ENCODE measurements around the gene TNFRSF13B. TPM values are rescaled to one million over a fixed set of nuclear protein-coding genes. Genes with fewer than 3 reads are reported as not detected.
"Not testable (repeated sequence)": the region's sequence is repeated elsewhere in the genome, so short reads cannot be mapped to it uniquely, and the experiment has no call there.

Gene TNFRSF13B
- total and polyA plus RNA-seq, 2 experiments from 2014 or later = 0.24 TPM; not detected in 1

DNA sequence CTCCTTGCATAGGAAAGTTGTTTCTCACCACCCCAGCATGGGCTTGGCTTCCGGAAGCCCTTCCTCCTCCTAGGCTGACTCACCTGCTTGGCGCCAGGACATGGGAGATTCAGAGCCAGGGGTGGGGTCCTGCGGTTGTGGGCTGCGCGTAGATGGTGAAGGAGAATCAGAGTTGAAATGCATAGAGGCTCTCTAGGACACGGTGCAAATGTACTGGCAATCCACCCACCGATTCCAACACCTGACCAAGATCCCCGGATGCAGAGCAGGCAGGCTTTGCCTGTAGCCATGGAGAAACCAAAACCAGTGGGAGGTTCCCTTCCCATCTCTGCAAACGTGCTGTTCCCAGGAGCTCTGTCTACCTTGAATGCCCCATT, 42.8 kb upstream of the TNFRSF13B start:
- not testable (repeated sequence) for H3K36me3 Mint-ChIP-seq (ENCODE audit: low read depth); H3K9me2 ChIP-seq (ENCODE audit: insufficient read depth); H3K27ac Mint-ChIP-seq; H3K4me3 ChIP-seq; H3K4me3 Mint-ChIP-seq; H3K36me3 ChIP-seq (ENCODE audit: insufficient read depth); H3K79me2 ChIP-seq (replicated peaks; ENCODE audit: insufficient read depth); ATAC-seq; H3K27me3 ChIP-seq (ENCODE audit: insufficient read depth); H2AFZ ChIP-seq; DNase-seq (ENCODE audit: low spot score); H3K4me2 ChIP-seq; H4K20me1 ChIP-seq (replicated peaks; ENCODE audit: insufficient read depth); H3K4me1 ChIP-seq (ENCODE audit: insufficient read depth); H3K9me3 Mint-ChIP-seq; H3K27me3 Mint-ChIP-seq (ENCODE audit: insufficient read depth, low read depth, poor library complexity); H3F3A ChIP-seq (replicated peaks; ENCODE audit: low read depth); H3K4me1 Mint-ChIP-seq; H3K27ac ChIP-seq (ENCODE audit: low read depth)

DNA sequence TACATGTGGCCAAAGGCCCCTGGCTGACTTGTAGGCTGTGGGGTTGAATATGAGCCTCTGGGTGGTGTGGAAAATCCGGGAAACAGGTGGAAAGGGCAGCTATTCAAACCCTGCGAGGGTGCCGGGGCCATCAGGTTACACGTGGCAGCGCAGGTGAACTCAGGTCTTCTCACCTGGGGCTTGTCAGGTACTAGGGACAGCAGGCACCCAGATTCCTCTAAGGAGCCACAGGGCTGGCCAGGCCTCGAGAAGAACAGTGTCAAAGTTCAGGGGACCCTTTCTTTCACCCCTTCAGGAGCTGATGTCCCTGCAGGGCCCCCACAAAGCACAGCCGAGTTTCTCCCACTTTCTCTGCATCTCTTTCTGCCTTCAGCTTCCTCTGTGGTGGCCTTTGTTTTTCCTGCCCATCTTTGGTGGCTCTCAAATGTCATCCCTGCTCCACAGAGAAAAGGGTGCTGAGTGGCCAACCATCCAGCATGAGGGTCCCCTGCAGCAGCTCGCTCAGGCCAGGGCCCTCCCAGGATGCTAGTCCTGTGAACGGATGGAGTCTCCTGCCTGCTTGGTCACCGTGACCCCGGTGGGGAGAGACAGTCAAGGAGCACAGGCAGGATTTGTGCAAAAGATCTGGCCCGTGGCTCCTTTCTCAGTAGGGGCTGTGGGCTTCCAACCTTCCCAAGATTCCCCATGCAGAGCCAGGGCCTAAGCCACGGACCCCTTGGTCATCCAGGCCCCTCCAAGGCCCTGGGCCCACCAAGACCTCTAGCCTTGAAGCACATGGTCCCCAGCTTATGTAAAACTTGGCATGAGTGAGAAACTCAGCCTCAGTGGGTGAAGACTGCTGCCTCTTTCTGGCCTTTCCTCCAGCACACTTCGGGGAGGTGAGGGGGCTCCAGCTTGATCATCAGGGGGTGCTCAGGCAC, 42.2 kb upstream of the TNFRSF13B start:
- H3K27ac Mint-ChIP-seq; H3K36me3 ChIP-seq (ENCODE audit: insufficient read depth); H3K9me2 ChIP-seq (ENCODE audit: insufficient read depth); H3F3A ChIP-seq (replicated peaks; ENCODE audit: low read depth); H3K4me1 Mint-ChIP-seq; DNase-seq (ENCODE audit: low spot score); H4K20me1 ChIP-seq (replicated peaks; ENCODE audit: insufficient read depth); H3K27ac ChIP-seq (ENCODE audit: low read depth); H3K4me2 ChIP-seq; H3K27me3 Mint-ChIP-seq (ENCODE audit: insufficient read depth, low read depth, poor library complexity); H3K27me3 ChIP-seq (ENCODE audit: insufficient read depth); H3K4me1 ChIP-seq (ENCODE audit: insufficient read depth); H3K9me3 Mint-ChIP-seq; H3K79me2 ChIP-seq (replicated peaks; ENCODE audit: insufficient read depth); H2AFZ ChIP-seq; ATAC-seq; H3K4me3 Mint-ChIP-seq; H3K4me3 ChIP-seq; H3K36me3 Mint-ChIP-seq (ENCODE audit: low read depth): not testable (repeated sequence)

DNA sequence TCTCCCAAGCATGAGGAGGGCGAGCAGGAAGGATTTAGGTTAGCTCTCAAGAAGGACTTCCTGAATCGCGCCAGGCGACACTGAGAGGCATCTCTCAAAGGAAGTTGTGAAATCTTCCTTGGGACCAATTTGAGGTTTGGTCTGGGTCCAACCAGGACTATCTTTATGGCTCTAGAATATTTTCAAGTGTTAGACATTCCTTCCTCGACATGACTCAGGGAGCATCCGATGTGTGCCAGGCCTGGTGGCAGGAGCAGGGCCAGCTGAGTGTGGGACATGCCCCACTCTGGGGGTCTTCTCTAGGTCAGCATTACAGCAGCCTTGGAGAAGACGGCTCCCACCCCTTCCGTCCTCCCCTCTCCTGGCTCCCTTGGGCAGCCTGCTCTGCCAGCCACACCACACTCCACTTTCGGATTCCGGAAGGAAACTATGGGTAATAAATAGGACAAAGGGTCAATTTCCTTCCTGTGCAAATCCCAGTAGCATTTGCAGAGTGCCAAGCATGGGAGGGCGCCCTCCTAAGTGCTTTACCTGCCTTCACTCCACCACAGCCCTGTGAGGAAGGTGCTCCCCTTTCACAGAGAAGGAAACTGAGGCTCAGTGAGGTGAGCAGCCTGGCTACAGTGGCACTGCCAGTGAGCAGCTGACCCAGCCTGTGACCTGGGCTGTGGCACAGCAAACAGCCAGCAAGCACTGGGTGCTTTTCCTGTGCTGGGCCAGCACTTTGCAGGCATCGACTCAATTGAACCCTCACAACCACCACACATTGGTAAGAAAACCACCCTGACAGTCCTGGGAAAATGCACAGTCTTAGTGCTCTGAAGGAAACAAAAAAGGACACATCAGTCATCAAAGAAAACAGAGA, 39.4 kb upstream of the TNFRSF13B start:
- H3K4me3 Mint-ChIP-seq; H3F3A ChIP-seq (replicated peaks; ENCODE audit: low read depth); ATAC-seq; DNase-seq (ENCODE audit: low spot score); H2AFZ ChIP-seq; H3K27ac ChIP-seq (ENCODE audit: low read depth); H3K4me2 ChIP-seq; H3K36me3 ChIP-seq (ENCODE audit: insufficient read depth); H3K4me3 ChIP-seq; H3K27me3 ChIP-seq (ENCODE audit: insufficient read depth); H3K4me1 Mint-ChIP-seq; H3K27ac Mint-ChIP-seq; H4K20me1 ChIP-seq (replicated peaks; ENCODE audit: insufficient read depth); H3K4me1 ChIP-seq (ENCODE audit: insufficient read depth); H3K36me3 Mint-ChIP-seq (ENCODE audit: low read depth); H3K79me2 ChIP-seq (replicated peaks; ENCODE audit: insufficient read depth); H3K9me3 Mint-ChIP-seq; H3K27me3 Mint-ChIP-seq (ENCODE audit: insufficient read depth, low read depth, poor library complexity); H3K9me2 ChIP-seq (ENCODE audit: insufficient read depth): not testable (repeated sequence)

DNA sequence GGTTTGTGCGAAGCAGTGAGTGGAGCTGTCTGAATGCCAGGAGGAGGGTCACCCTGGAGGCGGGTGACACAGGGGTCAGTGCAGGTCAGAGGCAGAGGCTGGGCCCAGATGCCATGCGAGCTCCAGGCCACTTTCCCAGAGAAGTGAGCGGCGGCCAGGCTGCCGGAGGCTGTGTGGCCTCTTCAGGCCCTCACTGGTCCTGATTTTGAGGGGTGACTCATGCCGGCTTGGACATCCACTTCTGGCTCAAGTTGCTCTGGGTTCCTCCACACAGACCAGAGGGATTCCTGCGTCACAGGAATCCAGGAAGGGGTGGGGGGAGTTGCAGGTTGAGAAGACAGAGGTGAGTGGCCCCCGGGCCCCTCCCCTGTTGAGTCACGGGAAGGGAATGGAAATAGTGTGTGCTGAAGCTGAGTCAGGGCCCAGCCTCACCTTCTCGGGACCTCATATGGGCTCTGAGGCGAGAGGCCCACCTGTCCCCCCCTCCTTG, 38.7 kb upstream of the TNFRSF13B start:
- not testable (repeated sequence) for H4K20me1 ChIP-seq (replicated peaks; ENCODE audit: insufficient read depth); DNase-seq (ENCODE audit: low spot score); ATAC-seq; H3K27me3 Mint-ChIP-seq (ENCODE audit: insufficient read depth, low read depth, poor library complexity); H3K27ac Mint-ChIP-seq; H3K4me3 ChIP-seq; H3K4me1 Mint-ChIP-seq; H2AFZ ChIP-seq; H3K36me3 ChIP-seq (ENCODE audit: insufficient read depth); H3K27me3 ChIP-seq (ENCODE audit: insufficient read depth); H3K27ac ChIP-seq (ENCODE audit: low read depth); H3K4me3 Mint-ChIP-seq; H3F3A ChIP-seq (replicated peaks; ENCODE audit: low read depth); H3K4me1 ChIP-seq (ENCODE audit: insufficient read depth); H3K36me3 Mint-ChIP-seq (ENCODE audit: low read depth); H3K9me2 ChIP-seq (ENCODE audit: insufficient read depth); H3K9me3 Mint-ChIP-seq; H3K4me2 ChIP-seq; H3K79me2 ChIP-seq (replicated peaks; ENCODE audit: insufficient read depth)

- H3K4me3 Mint-ChIP-seq; H2AFZ ChIP-seq; H3K27me3 Mint-ChIP-seq (ENCODE audit: insufficient read depth, low read depth, poor library complexity); H3K36me3 Mint-ChIP-seq (ENCODE audit: low read depth); H3K4me3 ChIP-seq; H3K79me2 ChIP-seq (replicated peaks; ENCODE audit: insufficient read depth); H3K4me1 ChIP-seq (ENCODE audit: insufficient read depth); H4K20me1 ChIP-seq (replicated peaks; ENCODE audit: insufficient read depth); H3K9me2 ChIP-seq (ENCODE audit: insufficient read depth); H3K4me1 Mint-ChIP-seq; H3K27ac Mint-ChIP-seq; H3K27me3 ChIP-seq (ENCODE audit: insufficient read depth); H3K9me3 Mint-ChIP-seq; H3K36me3 ChIP-seq (ENCODE audit: insufficient read depth); H3K4me2 ChIP-seq; H3F3A ChIP-seq (replicated peaks; ENCODE audit: low read depth); H3K27ac ChIP-seq (ENCODE audit: low read depth); DNase-seq (ENCODE audit: low spot score): not testable (repeated sequence)
- peak; percentile 47 for ATAC-seq
Observed at GRCh38 chr17:17009972-17010371, 38.1 kb upstream of the TNFRSF13B start.

- not testable (repeated sequence) for H4K20me1 ChIP-seq (replicated peaks; ENCODE audit: insufficient read depth); H3K4me2 ChIP-seq; H3F3A ChIP-seq (replicated peaks; ENCODE audit: low read depth); H3K27ac Mint-ChIP-seq; H3K27ac ChIP-seq (ENCODE audit: low read depth); DNase-seq (ENCODE audit: low spot score); H3K27me3 Mint-ChIP-seq (ENCODE audit: insufficient read depth, low read depth, poor library complexity); H3K79me2 ChIP-seq (replicated peaks; ENCODE audit: insufficient read depth); H3K4me1 Mint-ChIP-seq; H3K4me1 ChIP-seq (ENCODE audit: insufficient read depth); H3K27me3 ChIP-seq (ENCODE audit: insufficient read depth); H3K4me3 Mint-ChIP-seq; H2AFZ ChIP-seq; H3K4me3 ChIP-seq; H3K9me3 Mint-ChIP-seq; H3K9me2 ChIP-seq (ENCODE audit: insufficient read depth); H3K36me3 ChIP-seq (ENCODE audit: insufficient read depth); H3K36me3 Mint-ChIP-seq (ENCODE audit: low read depth); ATAC-seq
Observed at GRCh38 chr17:17008621-17009397, 36.9 kb upstream of the TNFRSF13B start.
